Measurements from ENCODE around the gene TMEM139. TPM values are rescaled to one million over a fixed set of nuclear protein-coding genes. Genes with fewer than 3 reads are reported as not detected.

The TMEM139 gene
- total RNA-seq, 1 donor from 2014 or later, result 8.8 TPM

DNA sequence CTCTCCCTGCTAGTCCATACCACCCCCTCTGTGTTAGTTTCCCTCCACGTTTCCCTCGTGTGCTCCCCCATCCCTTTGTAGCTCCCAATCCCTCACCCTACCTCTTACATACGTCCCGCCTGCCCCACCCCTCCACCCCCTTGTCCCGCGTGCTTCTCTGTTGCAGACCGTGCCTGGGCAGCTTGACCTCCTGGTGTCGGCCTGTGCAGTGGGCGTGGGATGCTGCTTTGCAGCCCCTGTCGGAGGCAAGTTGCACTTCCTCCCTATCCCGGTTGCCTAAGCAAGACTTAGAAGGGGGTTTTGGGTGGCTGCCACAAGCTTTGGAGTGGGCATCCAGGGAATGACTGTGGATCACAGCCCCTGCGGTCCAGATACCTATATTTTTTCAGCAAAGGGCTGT is 38.9 kb downstream of the TMEM139 start:
- peak overlapping the region; percentile 60 for H3K27ac ChIP-seq (replicated peaks)
- H3K9me3 ChIP-seq (replicated peaks), result no peaks in the 10 kb centered on the region
- no peak for DNase-seq
- intact Hi-C loops (cut with micrococcal nuclease), result no loop called here
- H3K27me3 ChIP-seq (ENCODE audit: low read depth), result no peaks in the 10 kb centered on the region
- H3K4me1 ChIP-seq, result peaks cover 21% of the 10 kb centered on the region
- H3K4me3 ChIP-seq, result no peak overlapping the region
- TF ChIP-seq, protein P1, sequence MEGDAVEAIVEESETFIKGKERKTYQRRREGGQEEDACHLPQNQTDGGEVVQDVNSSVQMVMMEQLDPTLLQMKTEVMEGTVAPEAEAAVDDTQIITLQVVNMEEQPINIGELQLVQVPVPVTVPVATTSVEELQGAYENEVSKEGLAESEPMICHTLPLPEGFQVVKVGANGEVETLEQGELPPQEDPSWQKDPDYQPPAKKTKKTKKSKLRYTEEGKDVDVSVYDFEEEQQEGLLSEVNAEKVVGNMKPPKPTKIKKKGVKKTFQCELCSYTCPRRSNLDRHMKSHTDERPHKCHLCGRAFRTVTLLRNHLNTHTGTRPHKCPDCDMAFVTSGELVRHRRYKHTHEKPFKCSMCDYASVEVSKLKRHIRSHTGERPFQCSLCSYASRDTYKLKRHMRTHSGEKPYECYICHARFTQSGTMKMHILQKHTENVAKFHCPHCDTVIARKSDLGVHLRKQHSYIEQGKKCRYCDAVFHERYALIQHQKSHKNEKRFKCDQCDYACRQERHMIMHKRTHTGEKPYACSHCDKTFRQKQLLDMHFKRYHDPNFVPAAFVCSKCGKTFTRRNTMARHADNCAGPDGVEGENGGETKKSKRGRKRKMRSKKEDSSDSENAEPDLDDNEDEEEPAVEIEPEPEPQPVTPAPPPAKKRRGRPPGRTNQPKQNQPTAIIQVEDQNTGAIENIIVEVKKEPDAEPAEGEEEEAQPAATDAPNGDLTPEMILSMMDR (IDR thresholded peaks at IDR 0.05; ENCODE audit: borderline replicate concordance), result no peak
- no peaks in the 10 kb centered on the region for H3K36me3 ChIP-seq

DNA sequence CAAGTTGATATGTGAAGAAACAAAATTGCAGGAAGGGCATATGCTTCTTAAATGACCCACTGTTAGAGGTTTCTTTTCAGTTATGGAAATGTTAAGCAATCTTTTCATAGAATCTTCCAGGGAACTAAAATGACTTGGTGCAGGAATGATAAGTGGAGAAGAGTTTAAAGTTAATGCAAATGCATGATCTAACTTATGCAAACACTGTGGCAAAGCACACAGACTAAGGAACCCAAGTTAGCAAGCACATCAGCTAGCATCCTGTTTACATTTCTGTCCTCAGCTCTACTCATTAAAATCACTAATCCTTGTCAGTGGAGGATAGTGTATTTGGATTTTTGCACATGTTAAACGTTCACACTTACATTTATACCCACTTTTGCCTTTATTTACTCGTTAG is 40.5 kb downstream of the TMEM139 start:
- Histone ChIP-seq H3K4me1 (peaks cover 16% of the 10 kb centered on the region), H3K27me3 (ENCODE audit: low read depth) (no peaks in the 10 kb centered on the region), H3K27ac (replicated peaks) (no peak overlapping the region), H3K9me3 (replicated peaks) (no peaks in the 10 kb centered on the region), H3K36me3 (no peaks in the 10 kb centered on the region), H3K4me3 (no peak overlapping the region)
- intact Hi-C loops (cut with micrococcal nuclease), result no loop called here
- no peak for DNase-seq
- TF ChIP-seq, protein P1 (IDR thresholded peaks at IDR 0.05; ENCODE audit: borderline replicate concordance), result no peak

DNA sequence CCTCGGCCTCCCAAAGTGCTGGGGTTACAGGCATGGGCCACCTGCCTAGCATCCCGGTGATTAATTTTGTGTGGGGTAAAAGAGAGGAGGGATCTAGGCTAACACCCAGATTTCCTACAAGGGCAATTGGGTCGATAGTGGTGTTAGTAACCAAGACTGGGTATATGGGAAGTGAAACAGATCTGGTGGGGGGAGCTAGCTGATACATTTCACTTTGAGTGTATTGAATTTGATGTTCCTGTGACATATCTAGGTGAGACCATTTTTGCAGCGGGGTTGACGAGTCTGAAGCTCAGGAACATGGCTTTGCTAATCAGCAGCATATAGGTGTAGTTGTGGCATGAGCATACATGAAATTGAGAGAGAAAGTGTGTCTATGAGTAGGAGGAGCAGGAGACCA is 43.1 kb downstream of the TMEM139 start:
- Histone ChIP-seq H3K4me1 (peaks cover 16% of the 10 kb centered on the region), H3K4me3 (no peak overlapping the region), H3K27ac (replicated peaks) (no peak overlapping the region), H3K9me3 (replicated peaks) (no peaks in the 10 kb centered on the region), H3K36me3 (no peaks in the 10 kb centered on the region), H3K27me3 (ENCODE audit: low read depth) (peaks cover 6% of the 10 kb centered on the region)
- intact Hi-C loops (cut with micrococcal nuclease), result no loop called here
- DNase-seq, result no peak
- TF ChIP-seq, protein P1 (IDR thresholded peaks at IDR 0.05; ENCODE audit: borderline replicate concordance), result no peak

DNA sequence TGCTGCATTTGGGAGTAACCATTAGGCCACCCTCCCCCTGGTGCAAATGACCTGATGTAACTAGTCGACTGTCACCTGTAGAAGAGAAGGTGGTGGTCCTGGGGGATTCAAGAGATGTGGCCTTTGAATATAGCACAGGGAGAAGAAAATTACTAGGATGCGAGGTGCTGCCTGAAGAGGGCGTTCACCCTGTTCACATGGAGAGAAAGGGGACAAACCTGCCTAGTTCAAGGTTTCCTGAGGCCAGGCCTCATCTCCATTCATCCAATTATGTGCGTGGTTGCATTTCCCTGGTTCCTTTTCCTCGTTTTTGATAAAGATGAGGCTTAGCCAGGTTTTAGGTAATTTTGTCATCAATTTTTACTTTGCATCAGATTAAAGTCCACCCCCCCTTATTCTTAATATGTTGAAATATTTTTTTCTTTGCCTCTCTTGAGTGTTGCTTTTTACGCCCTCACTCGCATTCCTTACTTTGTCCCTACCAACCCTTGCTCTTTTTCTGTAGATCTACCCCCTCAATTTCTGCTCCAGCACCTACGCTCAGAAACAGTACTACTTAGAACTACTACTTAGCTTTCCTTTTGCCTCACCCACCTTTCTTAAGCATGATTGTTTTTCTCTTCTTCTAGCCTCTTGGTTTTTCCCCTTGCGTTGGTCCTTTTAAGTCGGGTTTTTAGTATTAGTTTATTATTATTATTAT is 44.9 kb downstream of the TMEM139 start:
- Histone ChIP-seq H3K4me1 (peaks cover 4% of the 10 kb centered on the region), H3K4me3 (no peak overlapping the region), H3K27me3 (ENCODE audit: low read depth) (peaks cover 8% of the 10 kb centered on the region), H3K36me3 (no peaks in the 10 kb centered on the region), H3K27ac (replicated peaks) (no peak overlapping the region), H3K9me3 (replicated peaks) (no peaks in the 10 kb centered on the region)
- intact Hi-C loops (cut with micrococcal nuclease), result no loop called here
- DNase-seq, result no peak
- TF ChIP-seq, protein P1 (IDR thresholded peaks at IDR 0.05; ENCODE audit: borderline replicate concordance), result no peak

DNA sequence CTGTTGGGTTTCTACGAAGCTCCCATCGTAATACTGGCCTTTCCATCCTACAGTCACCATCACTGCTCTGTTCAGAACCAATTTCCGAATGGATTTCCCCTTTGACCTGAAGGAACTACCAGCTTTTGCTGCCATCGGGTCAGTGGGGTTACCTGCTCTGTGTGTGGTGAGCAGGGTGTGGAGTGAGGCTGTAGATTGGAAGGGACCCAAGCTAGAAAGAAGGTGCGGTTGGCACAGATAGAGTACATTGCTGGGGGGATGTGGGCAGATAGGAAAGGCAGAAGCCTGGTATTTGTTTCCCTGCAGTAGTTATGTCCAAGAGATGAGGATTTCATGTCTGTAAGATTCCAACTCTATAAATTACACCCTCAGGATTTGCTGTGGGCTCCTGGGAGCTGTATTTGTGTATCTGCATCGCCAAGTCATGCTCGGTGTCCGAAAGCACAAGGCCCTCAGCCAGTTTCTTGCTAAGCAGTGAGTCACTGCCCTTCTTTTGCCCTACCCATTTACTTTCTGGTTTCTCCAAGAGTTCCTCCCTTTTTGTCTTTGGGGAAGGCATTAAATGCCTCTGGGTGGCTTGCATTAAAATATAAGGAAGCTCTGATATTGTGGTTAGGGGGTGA is 46.5 kb downstream of the TMEM139 start:
- no peaks in the 10 kb centered on the region for H3K4me1 ChIP-seq
- TF ChIP-seq, protein P1 (IDR thresholded peaks at IDR 0.05; ENCODE audit: borderline replicate concordance), result no peak
- peaks cover 16% of the 10 kb centered on the region for H3K27me3 ChIP-seq (ENCODE audit: low read depth)
- H3K36me3 ChIP-seq, result no peaks in the 10 kb centered on the region
- no peak overlapping the region for H3K4me3 ChIP-seq
- no peak for DNase-seq
- no peaks in the 10 kb centered on the region for H3K9me3 ChIP-seq (replicated peaks)
- no peak overlapping the region for H3K27ac ChIP-seq (replicated peaks)
- intact Hi-C loops (cut with micrococcal nuclease), result no loop called here

Measured in left ventricle myocardium inferior (tissue), 1 donor.